Hepatocyte (in vitro differentiated cells): ENCODE measurements around the gene SPRR2A. TPM values are rescaled to one million over a fixed set of nuclear protein-coding genes. Genes with fewer than 3 reads are reported as not detected.

Experiments
- DNase-seq: peaks from one replicate; pipeline ENCODE4 v3.0.0-alpha.2; 2016; ENCODE audit warnings: low spot score
- H2AFZ ChIP-seq: fragments of 200-600 bp; sonication (generic); 2 replicates; pipeline ENCODE4 v1.6.0; 2016; ENCODE audit warnings: antibody characterized with exemption, mild to moderate bottlenecking
- H3K27ac ChIP-seq: fragments of 200-600 bp; sonication (generic); 2 replicates; pipeline ENCODE4 v1.5.1; 2016; ENCODE audit warnings: mild to moderate bottlenecking
- H3K27me3 ChIP-seq: fragments of 200-600 bp; sonication (generic); 2 replicates; pipeline ENCODE4 v1.6.1; 2016
- H3K36me3 ChIP-seq: fragments of 200-600 bp; sonication (generic); replicated peaks from 2 replicates; pipeline ENCODE4 v1.5.1; 2016; ENCODE audit warnings: low read depth; ENCODE audit not compliant: insufficient read depth
- H3K4me1 ChIP-seq: fragments of 200-600 bp; sonication (generic); 2 replicates; pipeline ENCODE4 v1.5.1; 2016; ENCODE audit warnings: mild to moderate bottlenecking, moderate library complexity; ENCODE audit not compliant: insufficient read depth
- H3K4me2 ChIP-seq: fragments of 200-600 bp; sonication (generic); 2 replicates; pipeline ENCODE4 v1.6.0; 2016
- H3K4me3 ChIP-seq: fragments of 200-600 bp; sonication (generic); 2 replicates; pipeline ENCODE4 v1.5.1; 2016; ENCODE audit warnings: mild to moderate bottlenecking
- H3K79me2 ChIP-seq: fragments of 200-600 bp; sonication (generic); 2 replicates; pipeline ENCODE4 v1.6.0; 2017; ENCODE audit warnings: mild to moderate bottlenecking
- H3K9me2 ChIP-seq: fragments of 200-600 bp; sonication (generic); replicated peaks from 2 replicates; pipeline ENCODE4 v1.6.0; 2017; ENCODE audit warnings: mild to moderate bottlenecking; ENCODE audit not compliant: insufficient read depth
- H3K9me3 ChIP-seq: fragments of 200-600 bp; sonication (generic); 2 replicates; pipeline ENCODE4 v1.5.1; 2016; ENCODE audit warnings: low read depth, mild to moderate bottlenecking
- H4K20me1 ChIP-seq: fragments of 200-600 bp; sonication (generic); 2 replicates; pipeline ENCODE4 v1.6.0; 2016; ENCODE audit warnings: mild to moderate bottlenecking; ENCODE audit not compliant: insufficient read depth, poor library complexity, severe bottlenecking
- EZH2 ChIP-seq: fragments of 200-600 bp; sonication (generic); IDR thresholded peaks from 2 replicates; pipeline ENCODE4 v1.6.1; 2016; ENCODE audit warnings: antibody characterized with exemption, mild to moderate bottlenecking, borderline replicate concordance
- EZH2phosphoT487 ChIP-seq: fragments of 200-600 bp; sonication (generic); IDR thresholded peaks from one replicate; pipeline ENCODE4 v1.6.1; 2018; ENCODE audit warnings: antibody characterized with exemption, mild to moderate bottlenecking, low read depth, moderate library complexity; ENCODE audit not compliant: unreplicated experiment, severe bottlenecking
- WGBS: methylation state at CpG from one replicate; pipeline ENCODE4 v1.1.6; 2016; ENCODE audit warnings: low lambda C conversion rate; ENCODE audit errors: missing lambda C conversion rate; 5-methylcytosine and 5-hydroxymethylcytosine counted together
- polyA plus RNA-seq: library from polyadenylated mRNA; unstranded; fragments of >200 nt; fragmentation: Nextera tagmentation; extraction: Ambion mirVana; gene quantifications from 2 replicates; pipeline ENCODE4 v1.2.1, GENCODE V29; 2016
- total RNA-seq: library from RNA; depleted of rRNA; stranded (reverse); fragments of >200 nt; gene quantifications from 2 replicates; pipeline ENCODE4 v1.2.3, GENCODE V29; 2014
- TF ChIP-seq, protein P1 (sequence below): fragments of 200-600 bp; sonication (generic); IDR thresholded peaks from 2 replicates; pipeline ENCODE4 v1.5.1; 2016; ENCODE audit warnings: antibody characterized with exemption, mild to moderate bottlenecking; ENCODE audit not compliant: poor library complexity

The SPRR2A gene
- total RNA-seq (not detected in 2 replicates), polyA plus RNA-seq (1.1 TPM in 1 of 2 replicates, not detected in the other)

DNA sequence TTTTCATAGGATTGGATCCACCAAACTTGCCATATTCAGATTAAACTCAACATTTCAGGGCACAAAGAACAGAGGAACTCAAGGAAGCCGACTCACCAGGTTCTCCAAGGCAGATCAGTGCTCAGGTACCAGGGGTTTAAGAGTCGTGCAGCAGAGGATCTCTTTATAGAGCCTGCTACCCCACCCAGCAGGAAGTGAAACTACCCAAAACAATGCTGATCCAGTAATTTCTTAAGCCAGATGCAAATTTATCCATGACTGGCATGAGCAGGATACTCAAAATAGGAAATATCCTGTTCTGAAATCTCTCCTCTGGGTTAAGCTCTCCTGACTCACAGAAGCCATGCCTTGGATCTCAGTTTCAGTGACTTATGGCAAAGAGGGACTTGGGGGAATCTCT lies at the start of gene SPRR2A:
TSS of gene SPRR2A (minus strand) at position 138 of the 400 bp plus-strand sequence. CDS start 777 bp downstream, outside the sequence.
- Histone ChIP-seq H3K4me1 (no peaks in the 10 kb centered on the region), H2AFZ (no peak within 1 kb of the TSS), H3K79me2 (no peaks in the 10 kb centered on the region), H3K4me3 (no peak within 1 kb of the TSS), H3K9me2 (no peaks in the 10 kb centered on the region), H3K4me2 (no peak within 1 kb of the TSS), H4K20me1 (no peaks in the 10 kb centered on the region), H3K36me3 (no peaks in the 10 kb centered on the region), H3K27ac (no peak within 1 kb of the TSS), H3K9me3 (no peaks in the 10 kb centered on the region), H3K27me3 (no peaks in the 10 kb centered on the region)
- TF ChIP-seq, protein P1, sequence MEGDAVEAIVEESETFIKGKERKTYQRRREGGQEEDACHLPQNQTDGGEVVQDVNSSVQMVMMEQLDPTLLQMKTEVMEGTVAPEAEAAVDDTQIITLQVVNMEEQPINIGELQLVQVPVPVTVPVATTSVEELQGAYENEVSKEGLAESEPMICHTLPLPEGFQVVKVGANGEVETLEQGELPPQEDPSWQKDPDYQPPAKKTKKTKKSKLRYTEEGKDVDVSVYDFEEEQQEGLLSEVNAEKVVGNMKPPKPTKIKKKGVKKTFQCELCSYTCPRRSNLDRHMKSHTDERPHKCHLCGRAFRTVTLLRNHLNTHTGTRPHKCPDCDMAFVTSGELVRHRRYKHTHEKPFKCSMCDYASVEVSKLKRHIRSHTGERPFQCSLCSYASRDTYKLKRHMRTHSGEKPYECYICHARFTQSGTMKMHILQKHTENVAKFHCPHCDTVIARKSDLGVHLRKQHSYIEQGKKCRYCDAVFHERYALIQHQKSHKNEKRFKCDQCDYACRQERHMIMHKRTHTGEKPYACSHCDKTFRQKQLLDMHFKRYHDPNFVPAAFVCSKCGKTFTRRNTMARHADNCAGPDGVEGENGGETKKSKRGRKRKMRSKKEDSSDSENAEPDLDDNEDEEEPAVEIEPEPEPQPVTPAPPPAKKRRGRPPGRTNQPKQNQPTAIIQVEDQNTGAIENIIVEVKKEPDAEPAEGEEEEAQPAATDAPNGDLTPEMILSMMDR: no peak
- DNase-seq: no peak
- WGBS: 57% methylated on average over 2 of the region's 2 CpGs

GRCh38 chr1:153100245-153100644 lies 42.9 kb upstream of the SPRR2A start:
- Histone ChIP-seq H3K4me3 (no peak overlapping the region), H3K9me2 (no peaks in the 10 kb centered on the region), H2AFZ (no peak overlapping the region), H4K20me1 (no peaks in the 10 kb centered on the region), H3K36me3 (no peaks in the 10 kb centered on the region), H3K4me1 (no peaks in the 10 kb centered on the region), H3K9me3 (no peaks in the 10 kb centered on the region), H3K27ac (no peak overlapping the region), H3K4me2 (no peak overlapping the region), H3K79me2 (no peaks in the 10 kb centered on the region), H3K27me3 (no peaks in the 10 kb centered on the region)
- DNase-seq: no peak
- 79% methylated on average over 5 of the region's 5 CpGs for WGBS
- TF ChIP-seq EZH2 (no peak), EZH2phosphoT487 (no peak)
- TF ChIP-seq, protein P1: no peak

DNA sequence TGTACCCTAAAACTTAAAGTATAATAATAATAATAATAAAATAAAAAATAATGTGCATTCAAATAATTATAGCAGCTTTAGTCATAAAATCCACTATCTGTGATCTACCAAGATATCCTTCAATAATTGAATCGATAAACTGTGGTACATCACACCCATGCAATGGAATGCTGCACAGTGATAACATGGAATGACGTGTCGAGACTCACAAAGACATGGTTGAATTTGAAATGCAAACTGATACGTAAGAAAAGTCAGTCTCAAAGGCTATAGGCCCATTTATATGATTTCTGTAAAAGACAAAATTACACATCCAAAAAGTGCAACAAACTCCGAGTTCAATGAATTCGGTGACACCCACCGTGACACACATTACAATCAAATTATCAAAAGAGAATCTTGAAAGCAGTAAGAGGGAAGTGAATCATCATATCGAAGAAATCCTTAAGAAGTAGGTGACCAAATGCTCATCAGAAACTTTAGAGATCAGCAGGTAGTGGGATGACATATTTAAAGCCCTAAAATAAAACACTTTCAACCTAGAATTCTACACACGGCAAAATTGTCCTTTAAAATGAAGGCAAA lies 42.2 kb upstream of the SPRR2A start:
- no peak overlapping the region for H3K27ac ChIP-seq
- H3K27me3 ChIP-seq: no peaks in the 10 kb centered on the region
- WGBS: 76% methylated on average over 9 of the region's 9 CpGs
- DNase-seq: no peak
- H3K36me3 ChIP-seq: no peaks in the 10 kb centered on the region
- no peaks in the 10 kb centered on the region for H3K4me1 ChIP-seq
- H3K9me2 ChIP-seq: no peaks in the 10 kb centered on the region
- TF ChIP-seq, protein P1: no peak
- no peak for TF ChIP-seq EZH2phosphoT487
- no peak for TF ChIP-seq EZH2
- no peak overlapping the region for H3K4me2 ChIP-seq
- H3K79me2 ChIP-seq: no peaks in the 10 kb centered on the region
- H3K9me3 ChIP-seq: no peaks in the 10 kb centered on the region
- no peak overlapping the region for H3K4me3 ChIP-seq
- H2AFZ ChIP-seq: no peak overlapping the region
- no peaks in the 10 kb centered on the region for H4K20me1 ChIP-seq

DNA sequence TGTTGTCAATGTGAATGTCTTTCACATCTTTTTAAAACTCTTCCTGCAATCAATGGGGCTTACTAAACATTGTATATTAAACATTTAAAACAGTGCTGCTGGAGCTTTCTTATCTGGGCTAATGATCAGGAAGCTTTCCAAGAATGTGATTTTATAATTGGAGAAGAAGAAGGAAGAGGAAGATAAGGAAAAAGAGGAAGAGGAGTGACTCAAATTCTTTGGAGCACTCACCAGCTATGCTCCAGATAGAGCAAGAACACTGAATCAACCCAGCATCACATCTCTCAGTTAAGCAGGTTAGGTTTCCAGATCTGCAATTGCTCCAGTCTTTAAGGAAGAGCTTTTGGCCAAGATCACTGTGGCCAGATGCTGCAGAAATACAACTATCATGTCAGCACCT lies 38.5 kb upstream of the SPRR2A start:
- no peak for DNase-seq

More for the DNA sequence above, 38.5 kb upstream of the SPRR2A start:
- Histone ChIP-seq H3K9me2 (no peaks in the 10 kb centered on the region), H3K36me3 (no peaks in the 10 kb centered on the region), H3K79me2 (no peaks in the 10 kb centered on the region), H3K4me3 (no peak overlapping the region), H3K27ac (no peak overlapping the region), H4K20me1 (no peaks in the 10 kb centered on the region), H2AFZ (no peak overlapping the region), H3K9me3 (no peaks in the 10 kb centered on the region), H3K4me2 (no peak overlapping the region), H3K27me3 (no peaks in the 10 kb centered on the region), H3K4me1 (no peaks in the 10 kb centered on the region)
- TF ChIP-seq EZH2 (no peak), EZH2phosphoT487 (no peak)
- TF ChIP-seq, protein P1: no peak
